Gastroesophageal sphincter (tissue), 4 donors: ENCODE results near the gene HGFAC. TPM values are rescaled to one million over a fixed set of nuclear protein-coding genes. Genes with fewer than 3 reads are reported as not detected.

Source experiments
- ATAC-seq: fragments of 150-250 bp; one replicate; pipeline ENCODE4 v1.9.1; 2016; ENCODE audit warnings: mild to moderate bottlenecking, moderate library complexity
- H3K27ac ChIP-seq, 4 donors: fragments of 200-600 bp; sonication (generic) in 3 of 4; 1 replicate in 3 of 4; 2 replicates in 1 of 4; pipeline ENCODE4 v1.5.1; 2016 to 2019
- H3K27me3 ChIP-seq: fragments of 200-600 bp; sonication (generic); one replicate; pipeline ENCODE4 v1.5.1; 2019
- H3K36me3 ChIP-seq, 2 donors: fragments of 200-600 bp; sonication (generic); one replicate each; pipeline ENCODE4 v1.5.1; 2019; ENCODE audit warnings: control low read depth in 1 of 2
- H3K4me1 ChIP-seq, 3 donors: fragments of 200-600 bp; sonication (generic); 1 replicate in 2 of 3; 2 replicates in 1 of 3; pipeline ENCODE4 v1.5.1; 2016 to 2019; ENCODE audit warnings: control low read depth in 2 of 3
- H3K4me3 ChIP-seq, 2 donors: fragments of 200-600 bp; sonication (generic); one replicate each; pipeline ENCODE4 v1.5.1; 2019; ENCODE audit warnings: mild to moderate bottlenecking in 1 of 2, moderate library complexity in 1 of 2
- H3K9me3 ChIP-seq, 3 donors: fragments of 200-600 bp; sonication (generic); one replicate each; pipeline ENCODE4 v1.5.1; 2017 to 2019; ENCODE audit warnings: control low read depth in 2 of 3
- EP300 ChIP-seq: sonication (generic); formaldehyde crosslinking; IDR thresholded peaks from one replicate; pipeline ENCODE4 v1.6.1; 2017; ENCODE audit warnings: antibody characterized with exemption, mild to moderate bottlenecking
- POLR2A ChIP-seq, 2 donors: fragments of 450-650 bp; IDR thresholded peaks; one replicate each; pipeline ENCODE4 v1.6.1; 2017; ENCODE audit warnings: antibody characterized with exemption in 2 of 2, mild to moderate bottlenecking in 2 of 2, moderate library complexity in 1 of 2
- POLR2AphosphoS5 ChIP-seq: sonication (generic); formaldehyde crosslinking; IDR thresholded peaks from one replicate; pipeline ENCODE4 v1.6.1; 2017; ENCODE audit warnings: antibody characterized with exemption
- WGBS, 2 donors: methylation state at CpG; one replicate each; pipeline ENCODE4 v1.1.5; 2018; ENCODE audit warnings: low coverage in 1 of 2; 5-methylcytosine and 5-hydroxymethylcytosine counted together
- total RNA-seq, 4 donors: library from RNA; depleted of rRNA; stranded (reverse); fragments of >200 nt; gene quantifications; one replicate each; pipeline ENCODE4 v1.1.0, GENCODE V29; 2016
- TF ChIP-seq, protein P1 (sequence below), 4 experiments: fragments of 200-600 bp in 2 of 4; fragments of 450-650 bp in 2 of 4; sonication (generic) in 1 of 4; IDR thresholded peaks; one replicate each; pipeline ENCODE4 v1.5.1; 2017 to 2019; ENCODE audit warnings: antibody characterized with exemption in 4 of 4, mild to moderate bottlenecking in 2 of 4, moderate library complexity in 2 of 4

HGFAC gene
- total RNA-seq, 4 donors from 2014 or later, result 0.13 to 1.8 (median 0.62) TPM; not detected in 1

DNA sequence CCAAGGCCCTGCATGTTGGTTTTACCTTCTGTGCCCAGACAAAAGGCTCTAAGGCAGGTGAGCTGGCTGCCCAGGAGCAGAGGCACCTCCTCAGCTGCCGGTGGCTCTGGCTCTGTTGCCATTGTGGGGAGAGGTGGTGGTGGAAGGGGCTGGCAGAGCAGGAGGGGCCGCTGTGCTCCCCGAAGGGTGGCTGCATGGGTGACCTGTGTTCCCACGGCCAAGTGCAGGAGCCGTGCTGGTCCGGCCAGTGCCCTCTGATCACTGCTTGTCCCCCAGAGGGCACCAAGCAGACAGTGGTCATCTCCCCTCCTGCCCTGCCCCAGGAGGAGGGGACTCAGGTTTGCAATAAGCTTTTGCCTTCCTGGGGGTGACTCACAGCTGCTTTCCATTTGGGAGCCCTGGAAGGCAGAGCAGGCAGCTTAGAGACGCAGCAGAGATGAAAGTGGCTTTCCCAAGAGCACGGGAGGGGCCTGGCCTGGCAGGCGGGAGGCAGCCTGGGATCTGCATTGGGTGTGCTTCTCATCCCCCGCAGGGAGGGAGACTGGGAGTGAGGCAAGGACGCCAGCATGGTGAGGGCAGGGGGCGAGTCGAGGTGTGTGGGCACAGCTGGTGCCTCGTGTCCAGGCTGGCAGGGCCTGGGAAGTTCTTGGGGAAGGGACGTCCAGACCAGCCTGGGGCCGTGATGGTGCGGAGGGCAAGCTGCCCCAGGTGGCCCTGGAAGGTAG, 50.1 kb downstream of the HGFAC start:
- 62% methylated on average over 8 of the region's 17 CpGs; no CpG with 5 or more reads in 1 of the 2 donors for WGBS, 2 donors
- no peak for ATAC-seq
- H3K27me3 ChIP-seq, result peaks cover 90% of the 10 kb centered on the region
- no peak overlapping the region for H3K27ac ChIP-seq
- no peaks in the 10 kb centered on the region for H3K9me3 ChIP-seq
- no peak overlapping the region for H3K4me3 ChIP-seq
- H3K36me3 ChIP-seq, result peaks cover 0 to 10% of the 10 kb centered on the region in 2 donors
- TF ChIP-seq POLR2AphosphoS5, result no peak
- TF ChIP-seq EP300, result no peak
- H3K4me1 ChIP-seq, result no peaks in the 10 kb centered on the region

DNA sequence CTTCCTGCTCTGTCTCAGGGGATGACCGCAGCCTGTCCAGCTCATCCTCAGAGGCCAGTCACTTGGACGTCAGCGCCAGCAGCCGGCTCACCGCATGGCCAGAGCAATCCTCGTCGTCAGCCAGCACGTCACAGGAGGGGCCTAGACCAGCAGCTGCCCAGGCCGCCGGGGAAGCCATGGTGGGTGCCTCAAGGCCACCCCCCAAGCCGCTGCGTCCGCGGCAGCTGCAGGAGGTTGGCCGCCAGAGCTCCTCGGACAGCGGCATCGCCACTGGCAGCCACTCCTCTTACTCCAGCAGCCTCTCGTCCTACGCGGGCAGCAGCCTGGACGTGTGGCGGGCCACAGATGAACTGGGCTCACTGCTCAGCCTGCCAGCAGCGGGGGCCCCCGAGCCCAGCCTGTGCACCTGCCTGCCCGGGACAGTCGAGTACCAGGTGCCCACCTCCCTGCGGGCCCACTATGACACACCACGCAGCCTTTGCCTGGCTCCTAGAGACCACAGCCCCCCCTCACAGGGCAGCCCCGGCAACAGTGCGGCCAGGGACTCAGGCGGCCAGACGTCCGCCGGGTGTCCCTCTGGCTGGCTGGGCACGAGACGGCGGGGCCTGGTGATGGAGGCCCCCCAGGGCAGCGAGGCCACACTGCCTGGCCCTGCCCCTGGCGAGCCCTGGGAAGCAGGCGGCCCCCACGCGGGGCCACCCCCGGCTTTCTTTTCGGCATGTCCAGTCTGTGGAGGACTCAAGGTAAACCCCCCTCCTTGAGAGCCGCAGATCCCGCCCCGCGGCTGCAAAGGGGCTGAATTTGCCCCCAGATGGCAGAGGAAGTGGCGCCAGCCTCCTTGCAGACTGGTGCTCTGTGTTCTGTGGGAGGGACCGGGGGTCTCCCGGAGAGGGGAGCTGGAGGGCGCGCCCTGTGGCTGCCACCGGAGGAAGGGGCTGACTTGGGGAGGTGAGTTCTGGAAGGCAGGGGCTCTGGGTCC, 51.3 kb downstream of the HGFAC start:
- Histone ChIP-seq H3K27me3 (peaks cover 79% of the 10 kb centered on the region), H3K4me3 (no peak overlapping the region), H3K4me1 (no peaks in the 10 kb centered on the region), H3K27ac (no peak overlapping the region), H3K9me3 (no peaks in the 10 kb centered on the region), H3K36me3 (peaks cover 0 to 10% of the 10 kb centered on the region in 2 donors)
- no peak for TF ChIP-seq POLR2A (IDR thresholded peaks at IDR 0.05)
- ATAC-seq, result no peak
- no CpG with 5 or more reads among the region's 55 CpGs for WGBS, 2 donors

DNA sequence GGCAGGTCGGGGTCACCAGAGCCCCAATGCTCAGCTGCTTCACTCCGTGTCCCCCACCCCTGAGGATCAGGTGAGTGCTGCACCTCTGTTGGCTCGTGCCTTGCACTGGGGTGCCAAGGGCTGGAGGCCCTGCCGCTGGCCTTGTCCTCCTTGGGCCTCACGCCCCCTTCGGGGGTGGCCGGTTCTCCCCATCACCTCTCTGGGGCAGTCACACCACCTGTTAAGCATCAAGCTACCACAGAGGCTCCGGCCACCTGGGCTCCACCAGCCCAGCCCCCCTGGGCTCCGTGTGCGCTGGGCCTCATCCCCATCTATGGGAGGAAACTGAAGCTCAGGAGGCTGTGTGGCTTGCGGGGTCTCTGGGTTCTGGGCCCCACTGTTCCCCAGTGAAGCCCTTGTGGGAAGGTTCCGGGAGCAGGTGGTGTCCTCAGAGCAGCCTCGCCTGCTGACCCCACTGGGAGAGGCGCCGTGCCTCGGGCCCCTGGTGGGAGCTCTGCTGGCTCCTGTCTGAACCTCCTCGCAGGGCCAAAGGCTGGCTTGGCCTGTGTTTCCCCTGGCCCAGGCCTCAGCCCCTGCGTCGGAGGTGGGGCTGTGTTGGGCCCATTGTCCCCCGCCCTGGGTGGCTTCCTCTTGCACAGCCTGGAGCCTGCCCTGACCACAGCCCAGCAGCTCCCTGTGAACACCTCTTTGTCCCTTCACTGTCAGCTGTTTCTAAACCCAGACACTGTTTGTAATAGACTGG, 52.1 kb downstream of the HGFAC start:
- Histone ChIP-seq H3K9me3 (no peaks in the 10 kb centered on the region), H3K4me1 (no peaks in the 10 kb centered on the region), H3K27ac (no peak overlapping the region), H3K36me3 (peaks cover 0 to 10% of the 10 kb centered on the region in 2 donors), H3K27me3 (peaks cover 71% of the 10 kb centered on the region), H3K4me3 (no peak overlapping the region)
- peak; percentile 16 for ATAC-seq
- no CpG with 5 or more reads among the region's 20 CpGs for WGBS, 2 donors
- TF ChIP-seq, protein P1, sequence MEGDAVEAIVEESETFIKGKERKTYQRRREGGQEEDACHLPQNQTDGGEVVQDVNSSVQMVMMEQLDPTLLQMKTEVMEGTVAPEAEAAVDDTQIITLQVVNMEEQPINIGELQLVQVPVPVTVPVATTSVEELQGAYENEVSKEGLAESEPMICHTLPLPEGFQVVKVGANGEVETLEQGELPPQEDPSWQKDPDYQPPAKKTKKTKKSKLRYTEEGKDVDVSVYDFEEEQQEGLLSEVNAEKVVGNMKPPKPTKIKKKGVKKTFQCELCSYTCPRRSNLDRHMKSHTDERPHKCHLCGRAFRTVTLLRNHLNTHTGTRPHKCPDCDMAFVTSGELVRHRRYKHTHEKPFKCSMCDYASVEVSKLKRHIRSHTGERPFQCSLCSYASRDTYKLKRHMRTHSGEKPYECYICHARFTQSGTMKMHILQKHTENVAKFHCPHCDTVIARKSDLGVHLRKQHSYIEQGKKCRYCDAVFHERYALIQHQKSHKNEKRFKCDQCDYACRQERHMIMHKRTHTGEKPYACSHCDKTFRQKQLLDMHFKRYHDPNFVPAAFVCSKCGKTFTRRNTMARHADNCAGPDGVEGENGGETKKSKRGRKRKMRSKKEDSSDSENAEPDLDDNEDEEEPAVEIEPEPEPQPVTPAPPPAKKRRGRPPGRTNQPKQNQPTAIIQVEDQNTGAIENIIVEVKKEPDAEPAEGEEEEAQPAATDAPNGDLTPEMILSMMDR (IDR thresholded peaks at IDR 0.05), result no peak
- TF ChIP-seq POLR2AphosphoS5 (no peak), EP300 (no peak), POLR2A (IDR thresholded peaks at IDR 0.05) (no peak)

DNA sequence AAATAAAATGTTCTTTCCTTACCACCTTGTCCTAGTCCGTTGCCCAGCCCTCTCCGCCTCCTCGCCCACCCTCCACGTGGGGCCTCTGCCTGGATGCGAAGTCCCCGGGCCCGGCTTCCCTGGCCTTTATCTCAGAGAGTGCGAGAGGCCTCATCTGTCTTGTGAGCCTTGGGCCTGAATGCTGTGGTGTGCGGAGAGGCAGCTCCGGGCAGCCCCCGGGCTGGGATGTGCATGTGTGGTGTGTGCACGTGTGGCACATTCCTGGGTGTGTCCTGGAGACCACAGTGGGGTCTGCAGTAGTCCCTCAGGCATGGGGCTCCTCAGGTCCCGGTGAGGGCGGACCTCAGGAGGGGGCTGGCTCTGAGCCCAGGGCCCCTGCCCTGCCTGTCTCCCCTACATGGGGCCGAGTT, 52.7 kb downstream of the HGFAC start:
- WGBS, 2 donors, result 40% methylated on average over 4 of the region's 15 CpGs; no CpG with 5 or more reads in 1 of the 2 donors
- no peak for TF ChIP-seq EP300
- TF ChIP-seq, protein P1 (IDR thresholded peaks at IDR 0.05), result no peak
- no peak for TF ChIP-seq POLR2AphosphoS5
- no peak for TF ChIP-seq POLR2A (IDR thresholded peaks at IDR 0.05)
- no peaks in the 10 kb centered on the region for H3K9me3 ChIP-seq
- no peak overlapping the region for H3K27ac ChIP-seq
- peaks cover 65% of the 10 kb centered on the region for H3K27me3 ChIP-seq
- no peak for ATAC-seq
- no peak overlapping the region for H3K4me3 ChIP-seq
- peaks cover 0 to 11% of the 10 kb centered on the region in 2 donors for H3K36me3 ChIP-seq
- H3K4me1 ChIP-seq, result no peaks in the 10 kb centered on the region

DNA sequence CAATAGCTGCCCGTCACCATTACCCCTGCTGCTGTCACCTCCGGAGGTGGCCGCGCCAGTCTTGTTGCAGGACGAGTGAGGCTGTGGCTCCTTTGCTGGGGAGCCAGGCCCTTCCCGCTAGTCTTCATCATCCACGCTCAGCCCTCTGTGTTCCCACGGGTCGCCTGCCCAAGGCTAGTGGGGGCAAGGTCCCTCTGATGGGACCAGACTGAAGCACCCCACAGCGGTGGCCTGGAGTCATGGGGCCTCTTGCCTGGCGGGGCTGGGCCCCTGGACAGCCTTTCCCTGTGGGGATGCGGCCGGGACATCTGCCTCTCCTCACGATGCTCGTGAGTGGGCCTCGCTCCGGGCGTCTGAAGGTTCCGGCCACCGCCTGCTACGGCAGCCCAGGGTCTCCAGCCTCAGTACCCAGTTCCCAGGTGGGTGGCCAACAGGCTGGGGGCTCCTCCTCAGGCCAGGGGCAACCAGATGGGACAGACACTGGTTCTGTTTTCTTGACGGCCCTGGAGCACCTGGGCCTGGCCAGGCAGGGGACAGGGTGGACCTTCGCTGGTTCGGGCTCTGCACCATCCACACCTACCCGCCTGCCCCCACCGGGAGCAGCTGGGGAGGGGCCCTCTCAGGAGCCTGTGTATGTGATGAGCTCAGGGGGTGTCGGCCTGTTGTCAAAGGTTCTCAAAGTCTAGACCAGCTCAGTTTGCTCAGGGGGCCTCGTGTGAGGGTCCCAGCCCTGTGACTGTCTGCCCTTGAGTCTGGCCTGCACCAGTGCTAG, 53.6 kb downstream of the HGFAC start:
- H3K9me3 ChIP-seq, result no peaks in the 10 kb centered on the region
- peaks cover 0 to 20% of the 10 kb centered on the region in 2 donors for H3K36me3 ChIP-seq
- no peak overlapping the region for H3K4me3 ChIP-seq
- no peak overlapping the region for H3K27ac ChIP-seq
- no peaks in the 10 kb centered on the region for H3K4me1 ChIP-seq
- peaks cover 61% of the 10 kb centered on the region for H3K27me3 ChIP-seq
- 83% methylated on average over 1 of the region's 28 CpGs; no CpG with 5 or more reads in 1 of the 2 donors for WGBS, 2 donors
- ATAC-seq, result no peak
- TF ChIP-seq POLR2A (IDR thresholded peaks at IDR 0.05) (no peak), EP300 (no peak), POLR2AphosphoS5 (no peak)
- TF ChIP-seq, protein P1 (IDR thresholded peaks at IDR 0.05), result no peak
